ENCODE results near the gene PLOD3.
A peak's percentile ranks its signal among the peaks of the same experiment; 100 is the strongest.

The PLOD3 gene

DNA sequence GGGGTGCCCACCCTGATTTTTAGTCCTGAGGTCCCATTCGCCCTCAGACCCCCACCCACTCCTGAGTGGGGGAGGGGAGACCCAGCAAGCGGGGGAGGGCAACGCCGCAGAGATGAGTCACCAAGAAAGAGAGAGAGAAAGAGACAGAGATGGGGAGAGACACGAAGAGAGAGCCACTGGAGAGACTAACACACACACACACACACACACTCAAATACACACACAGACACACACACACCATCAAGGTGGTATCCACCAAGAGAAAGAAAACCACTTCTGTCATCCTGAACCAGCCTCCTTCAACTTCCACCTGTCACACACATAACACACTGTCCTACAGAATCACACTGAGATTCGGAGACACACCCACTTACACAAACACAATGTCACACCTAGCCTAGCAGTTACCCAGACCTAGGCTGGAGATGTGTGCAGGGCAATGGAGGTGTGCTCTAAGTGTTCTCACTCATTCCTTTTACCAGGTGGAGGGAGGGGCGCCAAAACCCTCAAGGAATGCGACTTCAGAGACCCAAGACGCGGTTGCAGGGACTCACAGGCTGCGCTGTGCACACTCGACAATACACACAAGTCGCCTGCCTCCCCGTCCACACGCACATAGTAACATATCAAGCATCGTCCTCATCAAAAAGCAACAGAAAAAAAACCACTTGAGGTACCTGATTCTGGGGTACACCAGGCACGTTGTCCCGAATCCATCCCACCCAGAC is 48.1 kb downstream of the PLOD3 start:
- no peak overlapping the region for H3K27ac ChIP-seq
- no peak overlapping the region for H3K4me3 ChIP-seq

DNA sequence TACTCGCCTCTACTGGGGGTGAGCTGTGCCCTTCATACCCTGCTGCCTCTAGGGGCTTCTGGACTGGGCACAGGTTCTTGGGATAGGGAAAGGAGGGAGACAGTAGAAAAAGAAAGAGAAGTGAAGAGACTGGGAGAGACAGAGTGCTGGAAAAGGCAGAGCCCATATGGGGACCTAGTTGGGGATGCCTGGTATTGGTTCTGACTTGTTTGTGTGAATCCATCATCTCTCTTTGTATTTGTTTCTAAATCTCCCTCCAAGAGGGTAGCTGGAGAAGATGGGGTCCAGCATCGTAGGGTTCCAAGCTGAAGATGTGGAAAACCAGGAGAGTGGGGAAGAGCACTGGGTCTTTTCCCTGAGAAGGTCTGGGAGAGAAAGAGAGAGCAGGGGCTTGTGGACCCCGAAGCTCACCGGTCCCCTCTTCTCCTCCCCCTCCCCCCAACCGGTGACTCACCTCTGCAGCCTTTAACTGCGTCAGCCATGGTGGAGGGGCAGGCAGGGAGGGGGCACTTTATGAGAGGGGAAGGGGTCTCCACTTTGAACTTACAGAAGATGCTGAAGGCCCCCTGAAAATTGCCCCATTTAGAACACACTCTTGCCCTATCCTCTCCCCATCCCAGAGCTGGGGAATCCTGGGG is 48.9 kb downstream of the PLOD3 start:
- H3K27ac ChIP-seq: no peak overlapping the region

DNA sequence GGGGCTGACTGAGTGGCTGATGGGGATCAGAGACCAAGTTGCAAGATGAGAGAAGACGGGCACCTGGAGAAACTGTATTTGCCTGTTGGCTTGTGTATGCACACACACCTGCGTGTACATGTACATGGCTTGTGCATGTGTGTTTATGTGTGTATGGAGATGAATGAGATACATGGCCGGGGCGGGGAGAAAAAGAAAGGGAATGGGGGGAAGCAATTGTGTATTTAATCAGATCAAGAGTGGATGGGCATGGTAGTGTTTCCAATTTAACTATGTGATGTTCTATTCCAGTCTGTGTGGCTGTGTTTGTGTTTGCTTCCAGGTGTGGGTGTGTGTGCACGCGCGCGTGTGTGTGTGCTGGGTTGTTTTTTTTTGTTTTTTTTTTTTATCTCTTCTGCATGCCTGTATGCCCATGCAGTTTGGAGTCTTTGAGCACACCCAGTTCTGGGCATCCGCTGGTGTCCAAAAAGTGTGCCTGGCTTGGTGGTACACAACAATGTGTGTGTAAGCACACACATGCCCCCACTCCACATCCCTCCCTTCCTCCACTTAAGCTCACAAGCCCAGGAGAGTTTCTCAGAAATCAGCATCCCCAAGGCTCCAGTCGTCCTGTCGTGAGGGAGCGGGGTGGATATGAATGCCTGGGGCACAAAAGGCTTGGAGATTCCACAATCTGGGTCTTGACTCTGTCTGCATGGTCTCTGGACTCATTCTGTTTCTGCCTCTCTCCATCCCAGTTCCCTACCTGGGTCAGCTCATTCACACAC is 49.6 kb downstream of the PLOD3 start:
- no peak overlapping the region for H3K4me3 ChIP-seq
- H3K27ac ChIP-seq: no peak overlapping the region

More for the DNA sequence above, 48.9 kb downstream of the PLOD3 start:
- no peak overlapping the region for H3K4me3 ChIP-seq

DNA sequence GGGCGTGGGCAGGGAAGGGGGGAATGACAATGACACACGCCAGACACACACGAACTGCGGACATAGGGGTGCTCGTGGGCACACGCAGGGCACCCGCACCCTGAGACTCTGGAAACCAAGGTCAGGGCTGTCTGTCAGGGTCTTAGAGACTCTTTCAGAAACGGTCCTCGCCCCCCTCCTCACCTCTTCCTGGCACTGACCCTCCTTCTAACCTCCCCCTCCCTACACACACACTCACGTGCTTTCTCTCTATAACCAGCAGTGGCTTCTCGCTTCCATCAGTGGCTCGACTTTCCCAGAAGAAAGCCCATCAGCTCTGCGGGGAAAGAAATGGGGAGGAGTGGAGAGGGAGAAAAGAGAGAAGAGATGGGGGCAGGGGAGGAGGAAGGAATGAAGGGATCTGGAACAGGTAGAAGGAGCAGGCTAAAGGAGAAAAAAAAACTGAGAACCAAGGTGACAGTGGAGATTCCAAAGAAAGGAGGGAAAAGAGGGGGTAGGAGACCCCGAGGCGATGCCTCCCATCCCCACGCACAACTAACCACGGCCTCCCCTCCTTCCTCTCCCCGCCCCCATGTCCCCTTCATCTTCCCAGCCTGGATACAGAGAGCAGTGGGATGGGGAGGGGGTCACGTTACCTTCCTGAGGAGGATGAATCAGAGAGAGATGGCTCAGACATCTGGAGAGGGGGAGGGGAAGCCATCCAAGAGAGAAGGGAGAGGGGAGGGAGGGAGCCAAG is 50.3 kb downstream of the PLOD3 start:
- no peak overlapping the region for H3K4me3 ChIP-seq

DNA sequence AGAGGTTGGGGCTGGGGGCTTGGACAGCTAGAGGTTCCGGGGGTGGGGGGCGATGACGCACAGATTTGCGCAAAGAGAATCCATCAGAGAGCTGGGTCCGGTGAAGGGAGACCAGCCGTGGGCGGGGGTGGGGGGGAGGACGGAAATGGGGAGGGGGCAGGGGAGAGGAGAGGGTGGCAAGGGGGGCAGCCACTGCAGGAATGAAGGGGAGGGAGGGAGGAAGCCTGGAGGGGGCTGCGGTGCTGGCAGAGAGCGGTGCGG is 50.8 kb downstream of the PLOD3 start:
- Histone ChIP-seq H3K27ac (no peak overlapping the region), H3K4me3 (no peak overlapping the region)

More for the DNA sequence above, 50.3 kb downstream of the PLOD3 start:
- no peak overlapping the region for H3K27ac ChIP-seq

DNA sequence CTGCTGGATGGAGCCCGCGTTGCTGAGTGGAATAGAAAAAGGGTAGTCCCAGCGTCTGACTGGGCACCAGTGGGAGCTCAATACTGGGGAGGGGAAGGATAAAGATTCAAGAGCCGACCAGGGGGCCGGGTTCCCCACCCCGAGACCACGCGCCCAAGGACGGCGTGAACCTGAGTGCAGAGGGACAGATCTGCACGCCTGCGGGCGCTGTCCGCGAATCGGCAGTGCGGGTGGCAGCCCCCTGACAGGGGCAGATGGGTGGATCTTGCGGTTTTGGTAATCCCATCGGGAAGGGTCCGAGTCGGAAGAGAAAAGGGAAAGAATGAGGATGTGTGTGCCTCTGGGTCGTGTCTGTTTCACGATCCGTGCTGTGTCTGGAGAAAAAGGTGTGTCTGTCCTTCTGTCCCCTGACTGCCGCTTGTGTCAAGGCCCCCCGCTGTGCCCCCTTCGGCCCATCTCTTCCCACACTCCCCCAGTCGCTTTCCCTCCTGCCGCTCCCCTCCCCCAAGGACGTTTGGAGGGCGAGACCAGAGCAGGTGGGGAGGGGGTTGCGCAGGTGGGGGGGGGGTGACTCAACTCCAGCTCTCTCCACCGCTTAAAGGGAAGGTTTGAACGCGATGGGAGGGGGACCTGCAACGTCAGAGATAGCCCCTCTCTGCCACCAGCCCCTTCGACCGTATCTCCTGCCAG is 51.3 kb downstream of the PLOD3 start:
- Histone ChIP-seq H3K4me3 (peak overlapping the region in 3 of 7 experiments; percentile 10 to 15 (median 12)), H3K27ac (no peak overlapping the region)

DNA sequence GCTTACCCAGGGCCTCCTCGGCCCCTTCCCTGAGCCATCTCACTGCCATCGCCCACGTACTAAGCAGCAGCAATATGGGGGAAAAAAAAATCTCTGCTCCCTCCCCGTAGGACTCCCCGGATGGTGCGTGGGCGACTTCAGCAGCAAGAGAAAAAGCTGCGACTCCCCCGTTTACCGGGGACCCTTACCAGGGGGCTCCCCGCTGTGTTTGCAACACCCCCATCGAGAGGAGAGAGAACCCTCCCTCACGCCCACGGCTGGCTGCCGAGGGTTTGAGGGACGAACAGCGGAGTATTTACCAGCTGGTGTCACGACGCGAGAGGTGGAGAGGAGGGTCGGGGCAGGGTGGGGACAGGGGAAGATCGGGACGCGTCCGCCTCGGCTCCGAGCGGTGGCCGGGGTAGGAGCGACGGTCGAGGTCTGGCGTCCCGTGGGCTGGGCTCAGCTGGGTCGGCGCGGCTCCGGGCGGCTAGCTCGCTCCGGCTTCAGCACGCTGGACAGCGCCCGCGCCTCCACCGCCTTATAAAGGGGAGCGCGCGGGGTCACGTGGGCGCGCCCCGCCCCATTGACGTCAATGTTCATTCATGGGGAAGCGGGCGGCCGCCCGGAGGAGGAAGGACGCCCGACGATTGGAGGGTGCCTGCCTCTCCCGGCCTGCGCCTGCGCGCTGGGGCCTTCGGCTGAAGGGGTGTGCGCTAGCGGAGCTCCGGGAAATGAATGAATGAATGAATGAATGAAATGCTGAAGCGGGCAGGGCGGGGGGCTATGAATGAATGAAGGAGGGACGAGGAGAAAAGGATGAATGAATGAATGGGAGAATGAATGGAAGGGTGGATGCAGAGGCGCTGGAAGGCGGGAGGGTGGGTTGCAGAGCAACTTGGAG is 52.1 kb downstream of the PLOD3 start, which contains the start of gene VGF:
Gene VGF (minus strand): TSS at position 495 of the 883 bp plus-strand sequence. CDS start 726 bp downstream, outside the sequence.
- H3K27ac ChIP-seq: no peak within 1 kb of the TSS
- H3K4me3 ChIP-seq: peak within 1 kb of the TSS in 3 of 7 experiments; percentile 10 to 15 (median 12)

DNA sequence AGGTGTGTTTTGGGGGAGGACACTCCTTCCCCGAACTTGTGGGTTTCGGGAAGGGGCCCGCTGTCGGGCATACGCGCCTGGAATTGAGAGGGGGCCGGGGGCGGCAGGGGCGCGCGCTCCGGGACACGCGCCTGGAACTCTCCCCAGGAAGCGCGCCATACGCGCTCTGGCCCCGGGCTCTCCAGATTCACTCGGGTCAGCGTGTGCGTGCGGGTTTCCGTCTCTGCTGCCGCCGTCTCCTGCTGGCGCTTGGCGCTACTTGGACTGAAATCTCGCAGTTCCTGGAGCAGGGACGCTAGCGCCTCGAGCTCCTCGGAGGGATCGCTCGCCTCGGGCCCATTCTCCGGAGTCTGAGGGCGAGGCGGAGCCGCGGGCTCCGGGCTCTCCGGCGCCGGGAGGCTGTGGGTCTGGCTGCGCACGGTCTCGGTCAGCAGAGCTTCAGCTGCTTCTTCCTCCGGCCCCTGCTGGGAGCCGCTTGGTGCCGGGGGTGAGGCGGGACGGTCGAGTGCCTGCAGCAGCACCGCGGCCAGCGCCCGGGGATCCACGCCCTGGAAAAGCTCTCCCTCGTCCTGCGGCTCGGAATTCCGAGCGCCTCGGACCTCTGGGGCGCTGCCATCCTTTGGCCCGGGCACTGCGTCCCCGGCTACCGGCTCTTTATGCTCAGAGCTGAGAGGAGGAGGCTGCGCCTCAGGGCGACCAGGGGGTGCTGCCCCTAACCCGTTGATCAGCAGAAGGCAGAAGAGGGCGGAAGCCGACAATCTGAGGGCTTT is 53.1 kb downstream of the PLOD3 start:
- Histone ChIP-seq H3K4me3 (peak overlapping the region in 6 of 7 experiments; percentile 12 to 34 (median 28)), H3K27ac (no peak overlapping the region)

DNA sequence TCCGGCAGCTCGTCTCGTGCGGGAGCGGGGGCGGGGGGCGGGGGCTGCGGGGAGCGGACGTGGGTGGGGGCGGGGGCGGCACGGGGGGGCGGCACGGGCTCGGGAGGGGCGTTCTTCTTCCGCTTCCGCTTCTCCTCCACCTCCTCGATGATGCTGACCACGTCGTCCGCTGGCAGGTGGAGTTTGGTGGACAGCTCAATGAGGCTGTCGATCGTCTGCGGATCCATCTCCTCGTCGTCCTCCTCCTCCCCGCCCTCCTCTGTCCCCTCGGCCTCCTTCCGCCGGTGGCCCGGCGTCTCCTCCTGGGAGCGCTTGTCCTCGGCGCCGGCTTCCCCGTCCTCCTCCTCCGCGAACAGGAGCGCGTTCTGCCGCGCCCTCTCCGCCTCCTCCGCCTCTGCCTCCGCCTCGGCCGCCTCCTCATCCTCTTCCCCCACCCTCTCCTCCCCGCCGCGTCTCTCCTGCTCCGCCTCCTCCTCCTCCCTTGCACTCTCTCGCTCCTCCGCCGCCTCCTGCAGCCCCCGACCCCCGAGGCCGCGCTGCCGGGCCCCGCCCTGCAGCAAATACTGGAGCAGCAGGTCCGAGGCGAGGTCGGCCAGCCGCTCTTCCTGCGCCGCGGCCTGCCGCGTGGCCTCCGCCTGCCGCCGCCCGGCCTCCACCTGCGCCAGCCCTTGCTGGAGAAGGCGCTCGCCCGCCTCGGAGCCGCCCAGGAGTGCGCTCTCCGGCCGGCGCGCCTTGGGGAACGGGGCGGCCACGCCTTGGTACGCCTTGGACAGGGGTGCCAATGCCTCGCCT is 53.9 kb downstream of the PLOD3 start:
- H3K27ac ChIP-seq: no peak overlapping the region
- H3K4me3 ChIP-seq: peak overlapping the region in 6 of 7 experiments; percentile 12 to 34 (median 28)

DNA sequence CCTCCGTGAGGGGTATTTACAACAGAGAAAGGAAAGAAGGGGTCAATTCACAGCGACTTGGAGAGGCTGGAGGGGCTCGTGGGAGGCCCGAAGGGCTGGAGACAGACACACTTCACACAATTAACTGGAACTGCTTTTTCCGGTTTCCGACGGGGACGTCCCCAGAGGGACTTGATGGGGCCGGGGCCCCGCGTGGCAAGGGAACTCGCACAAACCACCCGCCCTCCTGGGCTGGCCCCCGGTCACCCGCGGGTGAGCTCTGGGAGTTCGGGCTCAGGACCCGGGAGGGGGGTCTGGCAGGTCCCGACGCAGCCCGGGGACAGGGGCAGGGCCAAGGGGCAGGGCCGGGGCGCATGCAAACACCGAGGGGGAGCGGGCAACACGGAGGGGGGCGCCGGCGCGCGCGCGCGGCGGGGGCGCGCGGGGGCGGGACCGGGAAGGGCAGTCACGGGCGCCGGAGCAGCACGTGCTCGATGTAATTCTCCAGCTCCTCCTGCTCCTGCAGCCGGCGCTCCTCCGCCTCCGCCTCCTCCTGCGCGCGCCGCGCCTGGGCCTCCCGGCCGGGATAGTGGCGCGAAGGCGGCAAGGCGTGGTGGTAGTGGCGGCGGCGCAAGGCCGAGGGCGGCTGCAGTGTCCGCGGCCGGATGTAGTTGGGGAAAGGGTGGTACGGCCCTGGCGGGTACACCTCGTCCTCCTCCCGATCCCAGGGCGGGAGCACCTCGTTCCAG is 54.7 kb downstream of the PLOD3 start:
- H3K27ac ChIP-seq: peak overlapping the region in 1 of 21 experiments; percentile 7
- peak overlapping the region in 6 of 7 experiments; percentile 12 to 34 (median 28) for H3K4me3 ChIP-seq

DNA sequence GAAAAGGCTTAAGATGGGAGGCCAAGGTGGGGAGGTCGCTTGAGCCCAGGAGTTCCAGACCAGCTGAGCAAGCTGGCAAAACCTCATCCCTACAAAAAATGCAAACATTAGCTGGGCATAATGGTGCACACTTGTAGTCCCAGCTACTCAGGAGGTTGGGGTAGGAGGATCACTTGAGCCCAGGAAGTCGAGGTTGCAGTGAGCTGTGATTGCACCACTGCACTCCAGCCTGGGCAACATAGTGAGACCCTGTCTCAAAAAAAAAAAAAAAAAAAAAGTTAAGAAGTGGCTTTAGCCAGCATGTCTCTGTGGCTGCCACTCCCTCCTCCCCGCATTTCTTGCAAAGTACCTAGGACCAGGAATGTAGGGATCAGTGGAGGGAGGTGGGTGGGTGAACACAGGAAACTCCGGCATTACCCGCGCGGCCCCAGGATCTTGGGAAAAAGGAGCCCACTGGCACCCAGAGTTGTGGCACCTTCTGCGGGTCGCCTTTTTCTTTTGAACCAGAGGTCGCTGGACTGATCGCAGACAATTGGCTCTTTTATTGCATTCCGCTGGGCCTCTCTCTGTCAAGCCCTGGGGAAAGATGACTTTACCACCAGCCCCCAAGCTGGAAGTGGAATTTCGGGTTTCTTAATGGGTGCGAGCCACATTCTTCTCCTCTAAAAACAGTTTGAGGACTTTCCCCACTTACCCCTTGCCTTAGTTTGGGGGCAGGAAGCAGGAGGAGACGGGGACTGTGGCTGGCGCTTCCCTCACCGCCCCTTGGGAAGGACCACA is 55.5 kb downstream of the PLOD3 start:
- Histone ChIP-seq H3K27ac (peak overlapping the region in 1 of 21 experiments; percentile 7), H3K4me3 (no peak overlapping the region)

DNA sequence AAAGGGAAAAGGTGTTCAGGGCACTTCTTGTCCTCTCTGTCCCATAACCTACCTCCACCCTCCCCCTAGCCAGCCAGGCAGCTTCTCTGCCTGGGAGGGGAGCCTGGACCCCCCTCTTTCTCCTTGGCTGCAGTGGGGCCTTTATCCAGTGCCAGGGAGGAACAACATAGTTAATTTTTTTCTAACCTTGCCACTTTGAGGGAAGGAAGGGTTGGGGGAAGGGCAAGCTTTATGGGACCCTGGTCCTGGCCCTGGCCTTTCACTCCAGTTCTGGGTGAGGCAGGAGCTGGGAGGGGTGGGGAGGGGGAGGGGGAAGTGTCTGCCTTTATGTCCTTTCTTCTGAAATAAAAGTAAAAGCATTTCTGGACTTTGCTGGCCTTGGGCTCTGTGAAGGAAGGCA is 56.5 kb downstream of the PLOD3 start:
- no peak overlapping the region for H3K27ac ChIP-seq

DNA sequence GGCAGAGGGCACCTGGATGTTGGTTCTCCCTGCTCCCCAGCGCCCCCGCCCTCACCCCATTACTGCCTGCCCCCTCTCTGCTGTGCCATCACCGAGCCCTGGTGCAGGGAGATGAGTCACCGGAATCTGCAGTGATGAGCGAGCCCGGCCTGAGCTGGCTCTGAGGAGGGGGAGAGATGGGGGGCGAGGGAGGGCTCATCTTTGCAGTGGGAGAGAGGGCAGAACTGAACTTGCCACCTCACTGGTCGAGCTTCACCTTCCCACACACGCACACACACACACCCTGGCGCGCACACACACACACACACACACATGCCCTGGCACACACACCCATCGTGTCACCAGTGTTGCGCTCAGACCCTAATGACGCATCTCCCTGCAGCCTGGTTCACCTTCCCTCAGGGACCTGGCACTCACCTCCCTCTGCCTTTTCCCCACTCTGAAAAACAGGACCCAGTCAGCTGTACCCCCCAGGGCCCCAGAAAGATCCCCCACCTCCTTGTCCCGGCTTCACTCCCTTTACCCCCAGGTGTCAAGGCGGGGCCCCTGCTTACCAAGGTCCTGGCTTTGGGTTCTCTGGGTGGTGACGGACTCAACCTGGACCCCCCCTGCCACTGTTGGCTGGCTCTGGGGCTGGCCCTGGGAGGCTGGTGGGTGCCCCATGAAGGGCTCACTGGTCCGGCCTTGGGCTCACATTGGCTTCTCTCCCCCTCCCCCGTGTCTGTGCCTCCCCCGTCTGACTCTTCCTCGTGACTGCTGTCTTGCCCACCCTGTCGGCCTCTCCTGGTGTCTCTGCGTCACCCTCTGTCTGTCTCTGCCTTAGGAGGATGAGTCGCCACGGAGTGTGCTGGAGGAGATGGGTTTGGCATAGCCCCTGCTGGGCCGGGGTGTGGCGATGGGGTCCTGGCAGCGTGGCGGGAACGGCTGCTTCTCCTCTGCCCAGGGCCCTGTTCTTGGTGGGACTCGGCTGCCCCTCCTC is 57.4 kb downstream of the PLOD3 start:
- Histone ChIP-seq H3K27ac (no peak overlapping the region), H3K4me3 (no peak overlapping the region)

More for the DNA sequence above, 56.5 kb downstream of the PLOD3 start:
- no peak overlapping the region for H3K4me3 ChIP-seq

DNA sequence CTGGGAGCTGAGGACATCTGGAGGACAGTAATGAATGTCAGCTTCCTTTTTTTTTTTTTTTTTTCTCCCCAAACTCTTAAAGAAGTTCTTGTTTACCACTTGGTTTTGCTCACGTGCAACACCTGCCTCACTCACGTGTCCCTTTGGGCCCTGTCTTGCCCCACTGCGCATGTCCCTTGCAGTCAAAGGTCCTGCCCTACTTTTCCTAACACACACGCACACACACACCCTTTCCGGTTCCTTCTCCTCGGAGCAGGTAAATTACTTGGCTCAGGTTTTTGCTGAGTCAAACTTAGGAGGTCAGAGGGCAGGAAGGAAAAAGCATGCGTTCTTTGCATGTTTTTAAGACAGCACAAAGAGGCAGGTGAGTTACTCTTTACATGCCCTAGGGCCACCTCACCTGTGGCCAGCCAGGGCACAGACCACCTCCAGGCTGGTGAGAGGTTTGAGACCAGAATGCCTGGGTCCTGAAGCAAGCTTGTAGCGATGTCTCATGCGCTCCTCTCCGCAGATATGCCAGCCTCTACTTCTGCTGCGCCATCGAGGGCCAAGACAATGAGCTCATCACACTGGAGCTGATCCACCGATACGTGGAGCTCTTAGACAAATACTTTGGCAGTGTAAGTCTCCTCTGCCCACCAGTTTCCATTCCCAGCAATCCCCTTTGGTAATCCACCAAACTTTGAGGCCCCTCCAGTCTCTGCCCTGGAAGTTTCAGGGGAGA is 60.4 kb downstream of the PLOD3 start:
- H3K27ac ChIP-seq: no peak overlapping the region

More for the DNA sequence above, 60.4 kb downstream of the PLOD3 start:
- H3K4me3 ChIP-seq: no peak overlapping the region

Data from skin epidermis (tissue), 12 donors.